ENCODE results near the gene C2orf81. TPM values are rescaled to one million over a fixed set of nuclear protein-coding genes. Genes with fewer than 3 reads are reported as not detected.
"Not testable (repeated sequence)": the region's sequence is repeated elsewhere in the genome, so short reads cannot be mapped to it uniquely, and the experiment has no call there.

The C2orf81 gene
- total RNA-seq, 1 donor from 2014 or later = under 0.01 TPM

GRCh38 chr2:74423231-74424095 lies 2.0 kb upstream of the C2orf81 start:
- DNase-seq (ENCODE audit: low read depth in 2 of 2) = no peak

GRCh38 chr2:74420443-74421103 lies 846 bp downstream of the C2orf81 start:
- DNase-seq (ENCODE audit: low read depth in 2 of 2) = not testable (repeated sequence)

- DNase-seq (ENCODE audit: low read depth in 2 of 2) = no peak
Observed at GRCh38 chr2:74420006-74420405, 1.4 kb downstream of the C2orf81 start.

GRCh38 chr2:74419345-74419744 lies 2.1 kb downstream of the C2orf81 start:
- no peak for DNase-seq (ENCODE audit: low read depth in 2 of 2)

- DNase-seq (ENCODE audit: low read depth in 2 of 2) = no peak
Observed at GRCh38 chr2:74418312-74418711, 3.1 kb downstream of the C2orf81 start.

GRCh38 chr2:74417763-74418162 lies 3.7 kb downstream of the C2orf81 start:
- no peak for DNase-seq (ENCODE audit: low read depth in 2 of 2)

GRCh38 chr2:74417197-74417596 lies 4.2 kb downstream of the C2orf81 start:
- DNase-seq (ENCODE audit: low read depth in 2 of 2) = no peak

- no peak for DNase-seq (ENCODE audit: low read depth in 2 of 2)
Observed at GRCh38 chr2:74416778-74417177, 4.6 kb downstream of the C2orf81 start.

GRCh38 chr2:74415762-74416395 lies 5.5 kb downstream of the C2orf81 start:
- no peak for DNase-seq (ENCODE audit: low read depth in 2 of 2)

- DNase-seq (ENCODE audit: low read depth in 2 of 2) = peak; percentile 23 to 27
Observed at GRCh38 chr2:74414881-74415761, 6.3 kb downstream of the C2orf81 start.

- DNase-seq (ENCODE audit: low read depth in 2 of 2) = no peak
Observed at GRCh38 chr2:74414441-74414840, 7.0 kb downstream of the C2orf81 start.

GRCh38 chr2:74413001-74413698 lies 8.3 kb downstream of the C2orf81 start:
- DNase-seq (ENCODE audit: low read depth in 2 of 2) = no peak

GRCh38 chr2:74407682-74408081 lies 13.7 kb downstream of the C2orf81 start:
- DNase-seq (ENCODE audit: low read depth in 2 of 2) = no peak

GRCh38 chr2:74406035-74406434 lies 15.4 kb downstream of the C2orf81 start:
- peak in 1 of 2 donors; percentile 39 for DNase-seq (ENCODE audit: low read depth in 2 of 2)

- DNase-seq (ENCODE audit: low read depth in 2 of 2) = no peak
Observed at GRCh38 chr2:74401891-74402290, 19.5 kb downstream of the C2orf81 start.

- peak; percentile 32 to 52 for DNase-seq (ENCODE audit: low read depth in 2 of 2)
Observed at GRCh38 chr2:74399785-74400184, 21.6 kb downstream of the C2orf81 start.

GRCh38 chr2:74396149-74396548 lies 25.3 kb downstream of the C2orf81 start:
- no peak for DNase-seq (ENCODE audit: low read depth in 2 of 2)

- DNase-seq (ENCODE audit: low read depth in 2 of 2) = no peak
Observed at GRCh38 chr2:74393525-74393924, 27.9 kb downstream of the C2orf81 start.

- DNase-seq (ENCODE audit: low read depth in 2 of 2) = no peak
Observed at GRCh38 chr2:74392449-74392743, 29.0 kb downstream of the C2orf81 start.

GRCh38 chr2:74391580-74392448 lies 29.6 kb downstream of the C2orf81 start:
- DNase-seq (ENCODE audit: low read depth in 2 of 2) = peak; percentile 94 to 96

Measured in lung microvascular endothelial cell (primary cell).